ENCODE results near the gene RABGEF1. TPM values are rescaled to one million over a fixed set of nuclear protein-coding genes. Genes with fewer than 3 reads are reported as not detected.

Gene RABGEF1
- total and polyA plus RNA-seq, 2 donors (not counting 3 experiments of a cell fraction or from before 2014, with no cell fraction given): 11.6 to 15.5 TPM

- peak; percentile 20 for DNase-seq (ENCODE audit: low read depth, low spot score)
- intact Hi-C loops (cut with micrococcal nuclease) (loop anchor here (1.0 to 2.0 kb wide), 2 partner anchors 113 to 160 kb away; partner anchors contain the start of gene TYW1), dilution Hi-C loops (cut with MboI; ENCODE audit: extremely low pct_ligation_motif_present, low sequenced_read_pairs) (no loop called here)
- H3K27ac ChIP-seq (ENCODE audit: insufficient read depth, low read depth, low read length): no peak overlapping the region
- no peak overlapping the region for H3K9ac ChIP-seq (replicated peaks; ENCODE audit: extremely low read depth, insufficient read depth, low read length)
- no peak overlapping the region for H3K4me2 ChIP-seq (ENCODE audit: insufficient read depth, low read length)
- ChIA-PET POLR2A (interaction anchor here (0.6 kb wide), 1 partner anchor 347 kb away, joined by 5 read pairs; no protein-coding TSS in a partner anchor), CTCF (no interaction called here)
- no peaks in the 10 kb centered on the region for H3K9me3 ChIP-seq (replicated peaks; ENCODE audit: control insufficient read depth, insufficient read depth, low read length)
- no peaks in the 10 kb centered on the region for H3K9me1 ChIP-seq (replicated peaks; ENCODE audit: control insufficient read depth, extremely low read depth, insufficient read depth, low read length)
- H3K4me3 ChIP-seq (replicated peaks in 1 of 3; ENCODE audit: insufficient read depth in 1 of 3, low read depth in 1 of 3, low read length in 3 of 3): no peak overlapping the region
- peak; percentile 97 for FAIRE-seq
- H3K4me1 ChIP-seq (ENCODE audit: control insufficient read depth, extremely low read depth, insufficient read depth, low read length): no peaks in the 10 kb centered on the region
- H3K27me3 ChIP-seq (ENCODE audit: control insufficient read depth in 2 of 2, insufficient read depth in 2 of 2, low read length in 2 of 2): no peaks in the 10 kb centered on the region
- no peak for TF ChIP-seq FOS (IDR thresholded peaks at IDR 0.05; ENCODE audit: borderline replicate concordance, insufficient read depth, low read length)
- TF ChIP-seq, protein P1, sequence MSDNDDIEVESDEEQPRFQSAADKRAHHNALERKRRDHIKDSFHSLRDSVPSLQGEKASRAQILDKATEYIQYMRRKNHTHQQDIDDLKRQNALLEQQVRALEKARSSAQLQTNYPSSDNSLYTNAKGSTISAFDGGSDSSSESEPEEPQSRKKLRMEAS (IDR thresholded peaks at IDR 0.05; ENCODE audit: insufficient read depth, insufficient read length): no peak
- TF ChIP-seq, protein P2, sequence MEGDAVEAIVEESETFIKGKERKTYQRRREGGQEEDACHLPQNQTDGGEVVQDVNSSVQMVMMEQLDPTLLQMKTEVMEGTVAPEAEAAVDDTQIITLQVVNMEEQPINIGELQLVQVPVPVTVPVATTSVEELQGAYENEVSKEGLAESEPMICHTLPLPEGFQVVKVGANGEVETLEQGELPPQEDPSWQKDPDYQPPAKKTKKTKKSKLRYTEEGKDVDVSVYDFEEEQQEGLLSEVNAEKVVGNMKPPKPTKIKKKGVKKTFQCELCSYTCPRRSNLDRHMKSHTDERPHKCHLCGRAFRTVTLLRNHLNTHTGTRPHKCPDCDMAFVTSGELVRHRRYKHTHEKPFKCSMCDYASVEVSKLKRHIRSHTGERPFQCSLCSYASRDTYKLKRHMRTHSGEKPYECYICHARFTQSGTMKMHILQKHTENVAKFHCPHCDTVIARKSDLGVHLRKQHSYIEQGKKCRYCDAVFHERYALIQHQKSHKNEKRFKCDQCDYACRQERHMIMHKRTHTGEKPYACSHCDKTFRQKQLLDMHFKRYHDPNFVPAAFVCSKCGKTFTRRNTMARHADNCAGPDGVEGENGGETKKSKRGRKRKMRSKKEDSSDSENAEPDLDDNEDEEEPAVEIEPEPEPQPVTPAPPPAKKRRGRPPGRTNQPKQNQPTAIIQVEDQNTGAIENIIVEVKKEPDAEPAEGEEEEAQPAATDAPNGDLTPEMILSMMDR (IDR thresholded peaks at IDR 0.05; ENCODE audit: extremely low read depth in 1 of 2, insufficient read depth in 1 of 2, low read depth in 1 of 2, low read length in 2 of 2): peak; percentile 37 to 53
- H3K36me3 ChIP-seq (ENCODE audit: control insufficient read depth in 2 of 2, extremely low read depth in 1 of 2, insufficient read depth in 2 of 2, low read length in 2 of 2): no peaks in the 10 kb centered on the region
- H3K79me2 ChIP-seq (ENCODE audit: control insufficient read depth, insufficient read depth, low read length): no peaks in the 10 kb centered on the region
- no peaks in the 10 kb centered on the region for H4K20me1 ChIP-seq (replicated peaks; ENCODE audit: control insufficient read depth, extremely low read depth, insufficient read depth, low read length)
- H2AFZ ChIP-seq (ENCODE audit: low read depth, low read length): no peak overlapping the region
- BruUV-seq (replicated peaks): no TSS peak
These were observed 96.5 kb downstream of the RABGEF1 start for GRCh38 chr7:66837007-66837406.

GRCh38 chr7:66837661-66838060, 97.1 kb downstream of the RABGEF1 start:
- Histone ChIP-seq H3K4me1 (ENCODE audit: control insufficient read depth, extremely low read depth, insufficient read depth, low read length) (no peaks in the 10 kb centered on the region), H3K9me1 (replicated peaks; ENCODE audit: control insufficient read depth, extremely low read depth, insufficient read depth, low read length) (no peaks in the 10 kb centered on the region), H4K20me1 (replicated peaks; ENCODE audit: control insufficient read depth, extremely low read depth, insufficient read depth, low read length) (no peaks in the 10 kb centered on the region), H3K27me3 (ENCODE audit: control insufficient read depth in 2 of 2, insufficient read depth in 2 of 2, low read length in 2 of 2) (no peaks in the 10 kb centered on the region), H3K27ac (ENCODE audit: insufficient read depth, low read depth, low read length) (no peak overlapping the region), H3K9me3 (replicated peaks; ENCODE audit: control insufficient read depth, insufficient read depth, low read length) (no peaks in the 10 kb centered on the region), H2AFZ (ENCODE audit: low read depth, low read length) (no peak overlapping the region), H3K36me3 (ENCODE audit: control insufficient read depth in 2 of 2, extremely low read depth in 1 of 2, insufficient read depth in 2 of 2, low read length in 2 of 2) (no peaks in the 10 kb centered on the region), H3K9ac (replicated peaks; ENCODE audit: extremely low read depth, insufficient read depth, low read length) (no peak overlapping the region), H3K4me2 (ENCODE audit: insufficient read depth, low read length) (no peak overlapping the region), H3K79me2 (ENCODE audit: control insufficient read depth, insufficient read depth, low read length) (no peaks in the 10 kb centered on the region), H3K4me3 (replicated peaks in 1 of 3; ENCODE audit: insufficient read depth in 1 of 3, low read depth in 1 of 3, low read length in 3 of 3) (no peak overlapping the region)
- dilution Hi-C loops (cut with MboI; ENCODE audit: extremely low pct_ligation_motif_present, low sequenced_read_pairs): no loop called here
- BruUV-seq (replicated peaks): no TSS peak
- TF ChIP-seq POLR2AphosphoS5 (IDR thresholded peaks at IDR 0.05; ENCODE audit: insufficient read depth, low read depth, low read length): no peak
- TF ChIP-seq, protein P1 (IDR thresholded peaks at IDR 0.05; ENCODE audit: insufficient read depth, insufficient read length): no peak
- no peak for TF ChIP-seq MYC (IDR thresholded peaks at IDR 0.05; ENCODE audit: low read depth, low read length)
- no peak for TF ChIP-seq GATA2 (IDR thresholded peaks at IDR 0.05; ENCODE audit: insufficient read depth, insufficient read length, low read depth, low read length)
- no peak for TF ChIP-seq EZH2 (IDR thresholded peaks at IDR 0.05; ENCODE audit: borderline replicate concordance, low read depth, low read length, severe bottlenecking)
- TF ChIP-seq JUN (IDR thresholded peaks at IDR 0.05; ENCODE audit: borderline replicate concordance, insufficient read depth, insufficient read length, low read depth): no peak
- TF ChIP-seq, protein P2 (IDR thresholded peaks at IDR 0.05; ENCODE audit: extremely low read depth in 1 of 2, insufficient read depth in 1 of 2, low read depth in 1 of 2, low read length in 2 of 2): no peak
- TF ChIP-seq POLR2A (IDR thresholded peaks at IDR 0.05; ENCODE audit: low read depth, low read length): no peak
- TF ChIP-seq FOS (IDR thresholded peaks at IDR 0.05; ENCODE audit: borderline replicate concordance, insufficient read depth, low read length): no peak
- DNase-seq (ENCODE audit: low read depth, low spot score) (no peak), FAIRE-seq (no peak)
- ChIA-PET POLR2A (no interaction called here), CTCF (no interaction called here)
- intact Hi-C loops (cut with micrococcal nuclease): loop anchor here (1.0 to 2.0 kb wide), 2 partner anchors 113 to 159 kb away; partner anchors contain the start of gene TYW1

Measured in endothelial cell of umbilical vein (primary cell).